Activated naive CD4-positive, alpha-beta T cell treated with anti-CD3 and anti-CD28 coated beads for 36 hours (primary cell): ENCODE measurements around the gene SND1. TPM values are rescaled to one million over a fixed set of nuclear protein-coding genes. Genes with fewer than 3 reads are reported as not detected.
A peak's percentile ranks its signal among the peaks of the same experiment; 100 is the strongest.

ENCODE experiments used
- CTCF ChIA-PET: fragments of 350-600 bp; sonication (Branson Sonifier 250); formaldehyde crosslinking; loops from one replicate; lab custom pipeline; 2021; ENCODE audit warnings: antibody characterized with exemption; lab: Charles Lee
- DNase-seq: peaks from one replicate; pipeline ENCODE4 v3.0.0-alpha.2; 2020
- H3K27ac Mint-ChIP-seq: one replicate; pipeline ENCODE4 v1.8.0; 2021; ENCODE audit warnings: mild to moderate bottlenecking, mixed read lengths
- H3K27me3 Mint-ChIP-seq: one replicate; pipeline ENCODE4 v1.8.0; 2021; ENCODE audit warnings: low read depth, mixed read lengths
- H3K36me3 Mint-ChIP-seq: one replicate; pipeline ENCODE4 v1.8.0; 2021; ENCODE audit warnings: low read depth, mixed read lengths
- H3K4me1 Mint-ChIP-seq: one replicate; pipeline ENCODE4 v1.8.0; 2021; ENCODE audit warnings: low read depth, mixed read lengths
- H3K4me3 Mint-ChIP-seq: one replicate; pipeline ENCODE4 v1.8.0; 2021; ENCODE audit warnings: mild to moderate bottlenecking, moderate library complexity, mixed read lengths
- H3K9me3 Mint-ChIP-seq: one replicate; pipeline ENCODE4 v1.8.0; 2021; ENCODE audit warnings: mixed read lengths
- intact Hi-C: fragments of 100-400 bp; cut with micrococcal nuclease; formaldehyde crosslinking; loops from one replicate; pipeline ENCODE4 v1.15.1; 2023
- total RNA-seq, 2 experiments: library from RNA; stranded (reverse); gene quantifications; one replicate each; pipeline ENCODE4 v1.2.3, GENCODE V29; 2021

SND1 gene
- total RNA-seq, 2 experiments from 2014 or later, result 184 to 211 TPM

DNA sequence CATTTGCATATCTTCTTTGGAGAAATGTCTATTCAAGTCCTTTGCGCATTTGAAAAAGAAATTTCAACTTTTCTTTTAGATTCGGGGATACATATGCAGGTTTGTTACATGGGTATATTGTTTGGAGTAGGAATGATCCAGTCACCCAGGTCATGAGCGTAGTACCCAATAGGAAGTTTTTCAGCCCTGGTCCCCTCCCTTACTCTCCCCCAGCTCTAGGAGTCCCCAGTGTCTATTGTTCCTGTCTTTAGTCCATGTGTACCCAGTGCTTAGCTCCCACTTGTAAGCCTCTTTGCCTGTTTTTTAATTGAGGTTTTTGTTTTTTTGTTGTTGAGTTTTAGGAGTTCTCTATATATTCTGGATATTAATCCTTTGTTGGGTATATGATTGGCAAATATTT lies 63.3 kb downstream of the SND1 start:
- H3K27ac Mint-ChIP-seq, result no peak overlapping the region
- H3K36me3 Mint-ChIP-seq, result peaks cover 58% of the 10 kb centered on the region
- no peak overlapping the region for H3K4me3 Mint-ChIP-seq
- intact Hi-C loops, result no loop called here
- no peak for DNase-seq
- peaks cover 6% of the 10 kb centered on the region for H3K9me3 Mint-ChIP-seq
- no peaks in the 10 kb centered on the region for H3K27me3 Mint-ChIP-seq
- CTCF ChIA-PET, result no interaction called here
- H3K4me1 Mint-ChIP-seq, result peaks cover 16% of the 10 kb centered on the region

DNA sequence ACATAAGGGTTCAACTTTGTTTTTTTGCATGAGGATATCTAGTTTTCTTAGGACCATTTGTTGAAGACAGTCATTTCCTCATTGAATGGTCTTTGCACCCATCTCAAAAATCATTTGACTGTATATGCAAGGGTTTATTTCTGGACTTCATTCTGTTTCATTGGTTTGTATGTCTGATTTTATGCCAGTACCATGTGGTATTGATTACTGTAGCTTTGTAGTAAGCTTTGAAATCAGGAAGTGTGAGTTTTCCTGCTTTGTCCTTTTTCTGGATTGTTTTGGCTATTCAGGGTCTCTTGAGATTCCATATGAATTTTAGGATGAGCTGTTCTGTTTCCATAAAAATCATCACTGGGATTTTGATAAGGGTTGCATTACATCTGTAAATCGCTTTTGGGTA lies 63.9 kb downstream of the SND1 start:
- peaks cover 4% of the 10 kb centered on the region for H3K9me3 Mint-ChIP-seq
- no peaks in the 10 kb centered on the region for H3K27me3 Mint-ChIP-seq
- CTCF ChIA-PET, result no interaction called here
- H3K27ac Mint-ChIP-seq, result no peak overlapping the region
- H3K4me1 Mint-ChIP-seq, result peaks cover 16% of the 10 kb centered on the region
- no peak overlapping the region for H3K4me3 Mint-ChIP-seq
- H3K36me3 Mint-ChIP-seq, result peaks cover 60% of the 10 kb centered on the region
- DNase-seq, result no peak
- intact Hi-C loops, result no loop called here

- peak; percentile 12 for DNase-seq
- intact Hi-C loops, result no loop called here
- Mint-ChIP-seq H3K9me3 (no peaks in the 10 kb centered on the region), H3K27ac (no peak overlapping the region), H3K4me3 (no peak overlapping the region), H3K27me3 (no peaks in the 10 kb centered on the region), H3K4me1 (peaks cover 13% of the 10 kb centered on the region), H3K36me3 (peaks cover 56% of the 10 kb centered on the region)
- CTCF ChIA-PET, result interaction anchor here (1.5 to 4.1 kb wide), 2 partner anchors 9 to 492 kb away, joined by 5 to 25 read pairs; no protein-coding TSS in a partner anchor
Measured at GRCh38 chr7:127717502-127718339, 65.7 kb downstream of the SND1 start.

- no peaks in the 10 kb centered on the region for H3K27me3 Mint-ChIP-seq
- no peak overlapping the region for H3K27ac Mint-ChIP-seq
- no peak overlapping the region for H3K4me3 Mint-ChIP-seq
- H3K4me1 Mint-ChIP-seq, result peaks cover 13% of the 10 kb centered on the region
- no peaks in the 10 kb centered on the region for H3K9me3 Mint-ChIP-seq
- CTCF ChIA-PET, result interaction anchor here (1.5 to 4.1 kb wide), 2 partner anchors 10 to 491 kb away, joined by 5 to 25 read pairs; no protein-coding TSS in a partner anchor
- peaks cover 56% of the 10 kb centered on the region for H3K36me3 Mint-ChIP-seq
- intact Hi-C loops, result no loop called here
- no peak for DNase-seq
Measured at GRCh38 chr7:127718340-127718679, 66.3 kb downstream of the SND1 start.

DNA sequence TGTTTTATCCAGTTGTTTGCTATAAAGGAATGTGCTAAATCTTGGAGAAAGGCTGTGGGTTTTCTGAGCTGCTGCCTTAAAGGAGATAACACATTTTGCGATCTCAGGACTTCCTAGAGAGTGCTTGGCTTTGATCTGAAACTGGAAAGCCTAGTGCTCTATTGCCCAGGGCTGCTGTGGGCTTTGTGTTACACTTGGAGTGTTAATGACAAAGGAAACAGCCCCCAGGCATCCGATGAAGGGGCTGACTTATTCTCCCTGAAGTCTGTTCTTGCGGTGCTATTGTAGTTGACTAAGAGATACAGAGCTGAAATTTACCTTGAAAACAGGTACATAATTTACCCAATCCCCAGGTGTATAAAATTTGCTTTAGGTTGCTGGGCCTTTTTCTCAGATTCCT lies 74.5 kb downstream of the SND1 start:
- Mint-ChIP-seq H3K4me3 (no peak overlapping the region), H3K27me3 (no peaks in the 10 kb centered on the region), H3K36me3 (peaks cover 42% of the 10 kb centered on the region), H3K27ac (no peak overlapping the region), H3K9me3 (no peaks in the 10 kb centered on the region), H3K4me1 (no peaks in the 10 kb centered on the region)
- CTCF ChIA-PET, result no interaction called here
- intact Hi-C loops, result no loop called here
- DNase-seq, result no peak

- H3K4me3 Mint-ChIP-seq, result no peak overlapping the region
- no peak overlapping the region for H3K27ac Mint-ChIP-seq
- peaks cover 40% of the 10 kb centered on the region for H3K36me3 Mint-ChIP-seq
- no peaks in the 10 kb centered on the region for H3K9me3 Mint-ChIP-seq
- intact Hi-C loops, result no loop called here
- CTCF ChIA-PET, result interaction anchor here (1.5 to 1.7 kb wide), 2 partner anchors 22 to 479 kb away, joined by 5 to 6 read pairs; no protein-coding TSS in a partner anchor
- no peak for DNase-seq
- H3K27me3 Mint-ChIP-seq, result no peaks in the 10 kb centered on the region
- H3K4me1 Mint-ChIP-seq, result no peaks in the 10 kb centered on the region
Measured at GRCh38 chr7:127730658-127731276, 78.8 kb downstream of the SND1 start.

GRCh38 chr7:127731431-127732080 lies 79.6 kb downstream of the SND1 start:
- CTCF ChIA-PET, result interaction anchor here (1.5 kb wide), 1 partner anchor 478 kb away, joined by 5 read pairs; no protein-coding TSS in a partner anchor
- Mint-ChIP-seq H3K4me1 (no peaks in the 10 kb centered on the region), H3K9me3 (no peaks in the 10 kb centered on the region), H3K27me3 (no peaks in the 10 kb centered on the region), H3K27ac (no peak overlapping the region), H3K36me3 (peaks cover 43% of the 10 kb centered on the region), H3K4me3 (no peak overlapping the region)
- no peak for DNase-seq
- intact Hi-C loops, result no loop called here

GRCh38 chr7:127732306-127732705 lies 80.3 kb downstream of the SND1 start:
- no peak overlapping the region for H3K27ac Mint-ChIP-seq
- intact Hi-C loops, result no loop called here
- no peaks in the 10 kb centered on the region for H3K9me3 Mint-ChIP-seq
- no peak overlapping the region for H3K4me3 Mint-ChIP-seq
- no peaks in the 10 kb centered on the region for H3K4me1 Mint-ChIP-seq
- H3K36me3 Mint-ChIP-seq, result peaks cover 47% of the 10 kb centered on the region
- DNase-seq, result no peak
- CTCF ChIA-PET, result interaction anchor here (1.5 kb wide), 1 partner anchor 477 kb away, joined by 5 read pairs; no protein-coding TSS in a partner anchor
- H3K27me3 Mint-ChIP-seq, result no peaks in the 10 kb centered on the region

GRCh38 chr7:127733986-127734385 lies 82.0 kb downstream of the SND1 start:
- no peak overlapping the region for H3K27ac Mint-ChIP-seq
- H3K4me3 Mint-ChIP-seq, result no peak overlapping the region
- H3K27me3 Mint-ChIP-seq, result no peaks in the 10 kb centered on the region
- H3K36me3 Mint-ChIP-seq, result peaks cover 47% of the 10 kb centered on the region
- H3K4me1 Mint-ChIP-seq, result peaks cover 3% of the 10 kb centered on the region
- CTCF ChIA-PET, result interaction anchor here (1.4 kb wide), 1 partner anchor 22 kb away, joined by 3 read pairs; no protein-coding TSS in a partner anchor
- no peaks in the 10 kb centered on the region for H3K9me3 Mint-ChIP-seq
- DNase-seq, result no peak
- intact Hi-C loops, result no loop called here

- Mint-ChIP-seq H3K9me3 (no peaks in the 10 kb centered on the region), H3K4me3 (no peak overlapping the region), H3K4me1 (peaks cover 6% of the 10 kb centered on the region), H3K27me3 (no peaks in the 10 kb centered on the region), H3K36me3 (peaks cover 37% of the 10 kb centered on the region), H3K27ac (no peak overlapping the region)
- intact Hi-C loops, result no loop called here
- DNase-seq, result no peak
- CTCF ChIA-PET, result no interaction called here
Measured at GRCh38 chr7:127736511-127736910, 84.5 kb downstream of the SND1 start.

DNA sequence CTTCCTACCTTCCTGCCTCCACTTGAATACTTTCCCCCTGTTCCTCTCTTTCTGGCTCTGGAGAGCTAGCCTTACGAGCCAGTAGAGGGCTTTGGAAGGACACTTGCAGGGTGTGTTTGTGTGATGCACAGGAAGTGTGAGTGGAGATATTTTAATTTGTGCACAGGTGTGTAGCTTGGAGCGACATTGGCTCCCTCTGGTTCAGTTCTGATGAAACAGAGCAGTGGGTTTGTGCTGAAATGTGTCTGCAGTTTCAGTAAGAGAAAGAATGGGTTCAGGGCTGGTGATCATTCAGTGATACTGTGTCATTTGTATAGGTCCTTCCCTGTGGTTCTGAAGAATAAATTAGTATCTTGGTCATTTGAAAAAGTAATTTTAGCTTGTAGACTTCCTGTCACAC lies 86.9 kb downstream of the SND1 start:
- no peaks in the 10 kb centered on the region for H3K9me3 Mint-ChIP-seq
- intact Hi-C loops, result no loop called here
- CTCF ChIA-PET, result interaction anchor here (0.6 to 1.5 kb wide), 2 partner anchors 18 to 30 kb away, joined by 3 read pairs; no protein-coding TSS in a partner anchor
- H3K27ac Mint-ChIP-seq, result no peak overlapping the region
- peaks cover 20% of the 10 kb centered on the region for H3K4me1 Mint-ChIP-seq
- DNase-seq, result no peak
- H3K4me3 Mint-ChIP-seq, result no peak overlapping the region
- H3K36me3 Mint-ChIP-seq, result peaks cover 31% of the 10 kb centered on the region
- no peaks in the 10 kb centered on the region for H3K27me3 Mint-ChIP-seq

DNA sequence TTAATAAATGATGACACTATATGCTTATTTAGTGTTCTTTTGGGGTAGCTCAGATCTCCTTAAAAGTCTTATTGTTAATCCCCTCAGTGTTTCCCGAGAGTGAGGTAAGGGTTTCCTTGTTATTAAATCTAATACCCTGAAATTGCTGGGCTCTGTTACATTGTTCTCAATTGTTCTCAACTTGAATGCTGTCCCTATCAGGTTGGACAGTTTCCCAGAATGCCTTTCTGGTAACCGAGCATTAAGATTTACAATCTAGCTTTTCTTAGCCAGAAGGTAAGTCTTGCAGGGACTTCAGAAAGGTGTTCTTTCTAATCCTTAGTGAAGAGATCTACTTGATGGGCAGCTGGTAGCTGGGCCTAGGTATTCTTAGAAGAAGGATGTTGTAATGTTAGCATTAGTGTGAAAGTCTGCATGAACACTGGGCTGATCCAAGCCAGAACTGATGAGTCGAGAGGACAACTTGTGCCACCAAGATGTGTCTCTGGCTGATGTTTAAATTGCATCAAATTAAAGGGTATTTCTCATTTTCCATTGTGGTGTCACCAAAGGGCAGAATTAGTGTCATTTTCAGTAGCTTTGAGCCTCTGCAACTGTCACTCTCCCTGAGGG lies 89.9 kb downstream of the SND1 start:
- no peak for DNase-seq
- H3K9me3 Mint-ChIP-seq, result no peaks in the 10 kb centered on the region
- intact Hi-C loops, result loop anchor here (10.0 kb wide), 1 partner anchor 367 kb away; no protein-coding TSS in a partner anchor
- H3K27me3 Mint-ChIP-seq, result no peaks in the 10 kb centered on the region
- H3K36me3 Mint-ChIP-seq, result peaks cover 24% of the 10 kb centered on the region
- H3K4me1 Mint-ChIP-seq, result peaks cover 42% of the 10 kb centered on the region
- no peak overlapping the region for H3K27ac Mint-ChIP-seq
- CTCF ChIA-PET, result interaction anchor here (0.8 to 1.1 kb wide), 2 partner anchors 9 to 47 kb away, joined by 3 read pairs; no protein-coding TSS in a partner anchor
- H3K4me3 Mint-ChIP-seq, result no peak overlapping the region
